Fibroblast of villous mesenchyme (primary cell): Measurements from ENCODE around the gene TXNRD2. TPM values are rescaled to one million over a fixed set of nuclear protein-coding genes. Genes with fewer than 3 reads are reported as not detected.
A peak's percentile ranks its signal among the peaks of the same experiment; 100 is the strongest.

Experiments used
- DNase-seq: peaks from one replicate; pipeline ENCODE4 v3.0.0-alpha.2; 2010; ENCODE audit warnings: low read depth
- H3K4me3 ChIP-seq: 2 replicates; pipeline ENCODE4 v1.5.1; 2011; ENCODE audit warnings: low read depth, mild to moderate bottlenecking, low read length
- total RNA-seq: library from RNA; depleted of rRNA; stranded (reverse); fragments of >200 nt; gene quantifications from 2 replicates; pipeline ENCODE4 v1.2.3, GENCODE V29; 2012
- TF ChIP-seq, protein P1 (sequence below): IDR thresholded peaks from 2 replicates; pipeline ENCODE4 v1.5.1; 2012; ENCODE audit warnings: low read depth, mild to moderate bottlenecking, low read length; ENCODE audit not compliant: insufficient read depth

Gene TXNRD2
- total RNA-seq, 1 donor, result 39.3 TPM

DNA sequence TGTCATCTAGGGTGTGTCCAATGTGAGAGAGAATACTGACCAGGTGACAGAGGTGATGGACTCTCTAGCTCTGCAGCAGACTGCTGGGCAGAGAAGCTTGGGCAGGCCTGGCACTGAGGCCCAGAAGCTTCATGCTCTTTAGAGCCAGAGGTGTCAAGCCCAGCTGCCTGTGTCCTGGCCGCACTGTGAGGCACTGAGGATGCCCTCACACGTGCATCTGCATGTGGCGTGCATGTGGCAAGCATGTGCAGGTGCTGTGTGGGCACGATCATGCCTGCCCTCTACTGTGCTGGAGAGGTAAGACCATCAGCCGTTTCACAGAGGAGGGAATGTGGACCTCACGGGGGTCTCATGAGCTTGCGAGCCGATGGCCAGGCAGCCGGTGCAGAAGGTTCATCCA lies 15.8 kb upstream of the TXNRD2 start:
- TF ChIP-seq, protein P1, sequence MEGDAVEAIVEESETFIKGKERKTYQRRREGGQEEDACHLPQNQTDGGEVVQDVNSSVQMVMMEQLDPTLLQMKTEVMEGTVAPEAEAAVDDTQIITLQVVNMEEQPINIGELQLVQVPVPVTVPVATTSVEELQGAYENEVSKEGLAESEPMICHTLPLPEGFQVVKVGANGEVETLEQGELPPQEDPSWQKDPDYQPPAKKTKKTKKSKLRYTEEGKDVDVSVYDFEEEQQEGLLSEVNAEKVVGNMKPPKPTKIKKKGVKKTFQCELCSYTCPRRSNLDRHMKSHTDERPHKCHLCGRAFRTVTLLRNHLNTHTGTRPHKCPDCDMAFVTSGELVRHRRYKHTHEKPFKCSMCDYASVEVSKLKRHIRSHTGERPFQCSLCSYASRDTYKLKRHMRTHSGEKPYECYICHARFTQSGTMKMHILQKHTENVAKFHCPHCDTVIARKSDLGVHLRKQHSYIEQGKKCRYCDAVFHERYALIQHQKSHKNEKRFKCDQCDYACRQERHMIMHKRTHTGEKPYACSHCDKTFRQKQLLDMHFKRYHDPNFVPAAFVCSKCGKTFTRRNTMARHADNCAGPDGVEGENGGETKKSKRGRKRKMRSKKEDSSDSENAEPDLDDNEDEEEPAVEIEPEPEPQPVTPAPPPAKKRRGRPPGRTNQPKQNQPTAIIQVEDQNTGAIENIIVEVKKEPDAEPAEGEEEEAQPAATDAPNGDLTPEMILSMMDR, result no peak
- H3K4me3 ChIP-seq, result no peak overlapping the region
- no peak for DNase-seq

DNA sequence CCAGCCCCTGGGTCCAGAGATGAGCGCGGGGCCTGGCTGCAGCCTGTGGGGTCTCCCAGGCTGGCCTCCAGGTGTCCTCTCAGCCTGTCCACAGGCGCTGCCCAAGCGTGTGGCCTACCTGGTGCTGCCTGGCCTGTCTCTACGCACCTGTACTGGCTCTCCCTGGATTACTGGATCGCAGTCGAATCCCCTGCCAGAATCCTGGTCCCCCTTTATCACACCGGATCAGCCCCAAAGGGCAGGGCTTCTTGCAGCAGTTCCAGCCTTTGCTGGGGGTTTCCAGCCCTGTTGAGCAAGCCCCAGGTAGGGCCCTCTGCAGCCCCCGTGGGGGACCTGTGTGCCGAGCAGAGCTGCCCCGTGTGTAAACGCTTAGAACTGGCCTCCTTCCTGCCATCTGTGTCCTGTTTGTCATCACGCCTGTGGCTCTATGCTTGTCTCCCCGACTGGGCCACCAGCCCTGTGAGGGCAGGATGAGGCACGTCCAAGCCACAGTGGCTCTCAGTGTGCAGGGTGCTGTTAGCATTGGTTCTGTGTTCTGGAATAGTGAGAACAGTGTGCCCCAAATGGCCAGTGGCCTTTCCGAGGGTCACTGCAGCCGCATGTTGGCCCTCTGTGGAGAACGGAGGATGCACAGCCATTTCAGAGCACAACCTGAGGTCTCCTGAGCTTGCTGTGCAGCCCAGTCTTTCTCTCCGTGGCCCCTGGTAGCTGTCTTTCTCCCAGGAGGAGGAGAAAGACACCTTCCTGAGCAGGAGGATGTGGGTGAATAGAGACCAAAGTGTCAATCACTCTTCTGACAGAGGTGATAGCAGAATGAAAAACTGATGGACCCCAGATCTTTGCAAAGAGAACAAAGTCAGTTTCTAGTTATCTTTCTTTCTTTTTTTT lies 13.9 kb upstream of the TXNRD2 start:
- no peak for DNase-seq
- TF ChIP-seq, protein P1, result no peak
- no peak overlapping the region for H3K4me3 ChIP-seq

DNA sequence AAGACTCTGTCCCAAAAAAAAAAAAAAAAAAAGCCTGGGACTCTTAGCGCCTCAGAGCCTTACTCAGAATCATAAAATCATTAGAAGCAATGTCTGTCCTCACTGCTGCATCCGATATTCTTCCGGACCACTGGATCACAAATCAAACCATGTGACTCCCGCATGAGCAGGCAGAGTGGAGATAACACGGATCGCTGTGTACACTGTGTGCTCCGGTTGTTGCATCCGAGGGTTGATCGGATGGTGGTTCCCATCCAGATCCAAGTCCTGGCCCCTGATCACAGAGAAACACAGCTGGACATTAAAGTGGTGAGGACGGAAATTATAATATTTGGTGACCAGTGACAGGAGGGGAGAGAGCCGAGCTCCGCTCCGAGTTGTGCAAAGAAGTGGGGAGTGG lies 9.7 kb upstream of the TXNRD2 start:
- DNase-seq, result no peak
- TF ChIP-seq, protein P1, result no peak
- H3K4me3 ChIP-seq, result no peak overlapping the region

DNA sequence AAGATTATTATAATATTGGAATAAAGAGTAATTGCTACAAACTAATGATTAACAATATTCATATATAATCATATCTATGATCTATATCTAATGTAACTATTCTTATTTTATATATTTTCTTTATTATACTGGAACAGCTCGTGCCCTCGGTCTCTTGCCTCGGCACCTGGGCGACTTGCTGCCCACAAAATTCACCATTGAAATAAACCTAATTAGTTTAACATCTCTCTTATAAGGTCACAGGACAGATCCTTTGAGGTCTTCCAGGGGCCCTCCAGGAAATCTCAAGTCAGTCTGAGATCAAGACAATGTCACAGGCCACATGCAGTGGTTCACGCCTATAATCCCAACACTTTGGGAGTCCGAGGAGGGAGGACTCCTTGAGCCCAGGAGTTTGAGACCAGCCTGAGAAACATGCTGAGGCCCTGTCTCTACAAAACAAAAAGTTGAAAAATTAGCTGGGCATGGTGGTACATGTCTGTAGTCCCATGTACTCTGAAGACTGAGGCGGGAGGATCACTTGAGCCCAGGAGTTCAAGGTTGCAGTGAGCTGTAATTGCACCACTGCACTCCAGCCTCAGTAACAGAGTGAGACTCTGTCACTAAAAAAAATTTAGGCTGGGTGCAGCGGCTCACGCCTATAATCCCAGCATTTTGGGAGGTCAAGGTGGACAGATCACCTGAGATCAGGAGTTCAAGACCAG lies 6.6 kb upstream of the TXNRD2 start:
- H3K4me3 ChIP-seq, result no peak overlapping the region
- no peak for DNase-seq
- TF ChIP-seq, protein P1, result no peak

DNA sequence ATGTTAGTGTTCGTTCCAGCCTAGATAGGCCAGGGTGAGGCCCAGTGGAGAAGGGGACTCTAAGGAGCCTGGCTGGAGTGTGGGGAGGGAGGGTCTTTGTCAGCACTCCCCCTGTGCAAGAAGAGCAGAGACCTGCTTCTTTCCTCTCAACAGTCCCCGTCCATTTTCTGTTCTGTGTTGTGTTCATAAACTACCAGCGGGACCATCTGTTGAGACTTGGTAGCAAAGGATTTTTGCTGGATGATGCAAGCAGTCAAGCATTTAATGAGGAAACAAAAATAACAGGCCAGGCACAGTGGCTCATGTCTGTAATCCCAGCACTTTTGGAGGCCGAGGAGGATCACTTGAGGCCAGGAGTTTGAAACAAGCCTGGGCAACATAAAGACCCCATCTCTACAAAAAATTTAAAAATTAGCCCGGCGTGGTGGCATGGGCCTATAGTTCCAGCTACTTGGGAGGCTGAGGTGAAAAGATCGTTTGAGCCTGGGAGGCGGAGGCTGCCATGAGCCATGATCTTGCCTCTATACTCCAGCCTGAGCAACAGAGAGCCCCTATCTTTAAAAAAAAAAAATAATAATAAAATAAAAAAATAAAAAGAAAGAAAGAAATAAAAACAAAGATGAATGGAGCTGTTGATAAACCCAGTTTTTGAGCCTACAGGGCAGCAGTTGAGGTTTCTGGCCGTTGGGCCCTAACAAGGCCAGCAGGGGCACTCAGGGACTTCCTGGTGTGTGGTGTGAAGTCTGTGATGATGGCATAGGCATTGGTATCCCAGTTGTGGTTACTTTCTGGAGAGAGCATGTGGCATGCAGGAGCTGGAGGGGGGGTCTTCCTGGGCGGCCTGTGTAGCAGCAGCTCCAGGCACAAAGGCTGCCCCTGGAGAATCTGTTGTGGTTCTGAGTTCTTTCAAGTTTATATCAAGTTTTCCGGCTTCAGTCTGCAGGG lies 1.7 kb upstream of the TXNRD2 start:
- peak overlapping the region; percentile 69 for H3K4me3 ChIP-seq
- DNase-seq, result peak; percentile 95
- TF ChIP-seq, protein P1, result peak; percentile 20
